LNCAP (cell line): ENCODE measurements around the gene DSG2.
A peak's percentile ranks its signal among the peaks of the same experiment; 100 is the strongest.

Experiments
- CTCF ChIP-seq: fragments of 450-650 bp; IDR thresholded peaks from 2 replicates; pipeline ENCODE4 v1.5.1; 2017; ENCODE audit warnings: mild to moderate bottlenecking

Gene DSG2

DNA sequence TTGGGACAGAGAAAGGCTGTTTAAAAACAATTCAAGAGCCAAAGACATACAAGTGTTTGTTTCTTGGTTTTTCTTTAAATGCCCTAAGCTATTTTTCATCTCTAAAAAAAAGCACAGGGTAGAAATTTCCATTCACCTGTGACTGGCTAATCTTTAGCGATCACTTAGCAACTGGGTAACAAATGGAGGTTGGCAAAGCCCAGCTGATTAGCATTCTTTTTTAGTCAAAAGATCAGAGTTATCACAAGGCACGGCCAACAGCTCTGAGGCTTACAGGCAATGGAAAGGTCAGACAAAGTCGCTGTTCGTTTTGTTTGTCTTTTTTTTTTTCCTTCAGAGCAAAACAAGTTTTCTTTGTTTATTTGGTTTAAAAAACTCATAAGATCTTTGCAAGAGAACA, 64.7 kb downstream of the DSG2 start:
- no peak for TF ChIP-seq CTCF

DNA sequence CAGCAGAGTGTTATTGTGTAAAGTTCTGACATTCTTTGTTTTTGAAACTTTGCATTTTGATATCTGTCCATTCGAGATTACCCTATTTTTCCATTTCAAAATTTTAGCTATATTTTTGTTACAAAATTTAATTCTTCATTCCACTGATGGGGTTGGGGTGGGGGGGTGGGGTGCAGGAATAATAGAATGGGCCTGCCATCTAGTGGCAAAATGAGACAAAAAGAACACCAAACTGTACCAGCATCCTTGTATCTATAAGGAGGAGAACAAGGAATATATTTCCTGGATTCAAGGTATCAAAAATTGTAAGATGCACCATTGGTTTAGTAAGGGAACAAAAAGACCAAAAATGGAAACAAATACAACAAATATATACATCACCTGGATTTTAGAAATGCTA, 65.8 kb downstream of the DSG2 start:
- TF ChIP-seq CTCF, result peak; percentile 58; the same call in 1 of the 2 replicates

DNA sequence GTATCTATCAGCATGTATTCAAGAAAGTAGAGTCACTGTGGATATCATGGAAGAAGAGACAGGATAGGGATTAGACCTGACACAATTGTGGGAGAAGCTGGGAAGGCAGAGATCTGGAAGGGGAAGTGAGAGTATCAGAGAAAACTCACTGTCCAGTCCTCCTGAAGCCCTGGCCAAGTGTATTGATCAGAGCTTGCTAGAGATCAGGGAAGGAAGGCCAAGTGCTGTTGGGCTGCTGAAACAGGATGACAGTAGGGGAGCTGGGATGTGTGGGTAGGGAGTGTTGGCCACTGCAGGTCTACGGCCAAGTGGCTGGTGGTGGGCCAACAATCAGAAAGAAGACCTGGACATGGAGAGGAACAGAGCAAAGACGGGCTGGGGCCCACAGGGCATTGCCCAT, 67.4 kb downstream of the DSG2 start:
- TF ChIP-seq CTCF, result no peak

GRCh38 chr18:31565782-31566512, 68.0 kb downstream of the DSG2 start:
- TF ChIP-seq CTCF, result no peak

DNA sequence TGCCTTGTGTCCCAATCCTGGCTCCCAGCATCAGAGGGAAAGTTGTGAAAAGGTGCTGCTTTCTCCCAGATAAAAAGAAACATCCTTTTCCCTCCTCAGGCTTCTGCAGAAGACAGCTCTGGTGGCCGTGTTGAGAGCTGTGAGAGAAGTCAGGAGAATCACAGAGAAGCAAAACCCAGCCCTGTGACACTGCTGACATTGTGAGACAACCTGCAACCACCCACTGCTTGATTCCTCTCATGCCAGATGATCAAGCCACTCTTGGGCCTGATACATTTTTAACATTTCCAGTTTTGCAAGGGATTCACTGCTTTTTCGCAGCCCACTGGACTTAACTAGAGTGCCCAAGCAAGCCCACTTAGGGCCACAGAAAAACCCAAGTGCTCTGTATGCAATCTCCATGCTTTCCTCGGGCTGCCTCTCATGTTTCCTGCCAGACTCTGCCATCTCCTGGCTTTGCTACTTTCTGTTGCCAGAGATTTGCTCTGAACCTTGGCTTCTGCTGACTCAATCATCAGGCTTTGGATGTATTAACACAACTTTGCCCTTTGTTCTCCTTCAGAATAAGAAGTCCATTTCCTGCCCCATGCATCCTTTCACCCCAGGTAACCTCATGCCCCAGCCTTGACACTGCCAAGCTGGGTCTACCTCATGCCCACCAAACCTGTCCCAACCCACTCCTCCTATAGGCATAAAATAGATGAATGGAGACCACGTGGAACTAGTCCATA, 68.8 kb downstream of the DSG2 start:
- no peak for TF ChIP-seq CTCF

- TF ChIP-seq CTCF, result no peak
Observed at GRCh38 chr18:31572368-31572767, 74.4 kb downstream of the DSG2 start.

DNA sequence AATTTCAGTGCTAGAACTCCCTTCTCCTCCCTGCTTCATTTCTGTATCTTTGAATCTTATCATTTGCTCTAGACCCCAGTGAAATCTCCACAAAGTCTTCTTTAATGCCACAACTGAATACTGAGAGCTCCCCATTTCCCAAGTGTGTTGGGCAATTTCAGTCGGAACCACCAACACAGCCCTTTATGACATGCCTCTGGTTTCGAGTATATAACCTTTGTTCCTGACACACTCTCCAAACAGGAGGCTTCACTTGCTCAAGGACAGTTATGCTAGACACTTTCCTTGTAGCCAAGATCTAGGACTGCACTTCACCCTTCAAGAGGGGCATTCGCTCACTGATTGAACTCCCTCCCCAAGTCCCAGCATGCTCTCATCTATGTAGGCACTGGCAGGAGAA, 75.1 kb downstream of the DSG2 start:
- TF ChIP-seq CTCF, result no peak
